CD4-positive, alpha-beta T cell treated with Interleukin-4 for 1 hour (primary cell): Measurements from ENCODE around the gene ZNF662.
A peak's percentile ranks its signal among the peaks of the same experiment; 100 is the strongest.

Experiments
- DNase-seq, 2 donors: peaks; one replicate each; pipeline ENCODE4 v3.0.0-alpha.2; 2020 to 2022

The ZNF662 gene

GRCh38 chr3:42942693-42943092, 36.8 kb downstream of the ZNF662 start:
- no peak for DNase-seq

GRCh38 chr3:42946050-42946449, 40.1 kb downstream of the ZNF662 start:
- no peak for DNase-seq

DNA sequence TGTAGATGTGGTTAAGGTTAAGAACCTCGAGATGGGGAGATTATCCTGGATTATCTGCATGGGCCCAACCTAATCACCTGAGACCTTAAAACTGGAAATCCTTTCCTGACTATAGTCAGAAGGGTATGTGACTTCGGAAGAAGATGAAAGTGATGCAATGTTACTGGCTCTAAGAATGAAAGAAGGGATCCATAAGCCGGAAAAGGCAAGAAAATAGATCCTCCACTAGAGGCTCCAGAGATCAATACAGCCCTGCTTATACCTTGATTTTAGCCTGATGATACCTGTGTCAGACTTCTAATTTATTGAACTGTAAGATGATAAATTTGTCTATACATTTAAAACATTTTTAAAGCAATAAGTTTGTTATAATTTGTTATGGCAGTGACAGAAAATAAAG, 51.6 kb downstream of the ZNF662 start:
- no peak for DNase-seq

GRCh38 chr3:42960282-42960681, 54.3 kb downstream of the ZNF662 start:
- no peak for DNase-seq

- DNase-seq = no peak
Measured at GRCh38 chr3:42960786-42961185, 54.8 kb downstream of the ZNF662 start.

- peak; percentile 20 to 45 for DNase-seq
Measured at GRCh38 chr3:42961633-42962032, 55.7 kb downstream of the ZNF662 start.

- no peak for DNase-seq
Measured at GRCh38 chr3:42963269-42963668, 57.3 kb downstream of the ZNF662 start.

GRCh38 chr3:42964266-42964665, 58.3 kb downstream of the ZNF662 start:
- no peak for DNase-seq
